ENCODE measurements around the gene PANK1. TPM values are rescaled to one million over a fixed set of nuclear protein-coding genes. Genes with fewer than 3 reads are reported as not detected.

Gene PANK1
- polyA plus RNA-seq, 2 of the 4 experiments (the other 2 are of a cell fraction) = 6.7 to 9.0 TPM

GRCh38 chr10:89536013-89536354, 109.1 kb downstream of the PANK1 start:
- FAIRE-seq = no peak
- POLR2A ChIA-PET = no interaction called here
- WGBS (ENCODE audit: missing lambda C conversion rate) = 69% methylated on average over 16 of the region's 16 CpGs
- H3K27ac ChIP-seq = no peak overlapping the region
- no peak overlapping the region for H3K4me3 ChIP-seq
- no peaks in the 10 kb centered on the region for H3K9me3 ChIP-seq
- H3K4me1 ChIP-seq = 0 out of 3 replicates have a peak, but pooled peaks cover 6% of the 10 kb centered on the region
- ATAC-seq = no peak
- peak overlapping the region; percentile 93 for H3K4me2 ChIP-seq
- CTCF ChIA-PET = interaction anchor here (1.1 to 2.1 kb wide), 3 partner anchors 14 to 109 kb away, joined by 5 to 7 read pairs (median 6); no protein-coding TSS in a partner anchor
- DNase-seq (ENCODE audit: low read depth in 1 of 2, low spot score in 1 of 2) = no peak
- no peak for TF ChIP-seq SMC3 (IDR thresholded peaks at IDR 0.05)
- no peak for TF ChIP-seq TP53 (CRISPR knock-in tag; IDR thresholded peaks at IDR 0.05)
- no peak for TF ChIP-seq JUN (IDR thresholded peaks at IDR 0.05)
- TF ChIP-seq GATA3 (IDR thresholded peaks at IDR 0.05; ENCODE audit: borderline replicate concordance) = no peak
- TF ChIP-seq HOXB13 (CRISPR knock-in tag; IDR thresholded peaks at IDR 0.05; ENCODE audit: low read depth) = no peak
- TF ChIP-seq HOXB5 (CRISPR knock-in tag; IDR thresholded peaks at IDR 0.05) = no peak
- TF ChIP-seq EHF (CRISPR knock-in tag; IDR thresholded peaks at IDR 0.05) = no peak
- no peak for TF ChIP-seq RNF2 (IDR thresholded peaks at IDR 0.05; ENCODE audit: borderline replicate concordance, low read depth)
- TF ChIP-seq, protein P1, sequence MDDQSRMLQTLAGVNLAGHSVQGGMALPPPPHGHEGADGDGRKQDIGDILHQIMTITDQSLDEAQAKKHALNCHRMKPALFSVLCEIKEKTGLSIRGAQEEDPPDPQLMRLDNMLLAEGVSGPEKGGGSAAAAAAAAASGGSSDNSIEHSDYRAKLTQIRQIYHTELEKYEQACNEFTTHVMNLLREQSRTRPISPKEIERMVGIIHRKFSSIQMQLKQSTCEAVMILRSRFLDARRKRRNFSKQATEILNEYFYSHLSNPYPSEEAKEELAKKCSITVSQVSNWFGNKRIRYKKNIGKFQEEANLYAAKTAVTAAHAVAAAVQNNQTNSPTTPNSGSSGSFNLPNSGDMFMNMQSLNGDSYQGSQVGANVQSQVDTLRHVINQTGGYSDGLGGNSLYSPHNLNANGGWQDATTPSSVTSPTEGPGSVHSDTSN (IDR thresholded peaks at IDR 0.05) = no peak
- TF ChIP-seq CBX8 (IDR thresholded peaks at IDR 0.05) = no peak
- no peak for TF ChIP-seq RFX5 (IDR thresholded peaks at IDR 0.05)
- no peak for TF ChIP-seq HOXA7 (CRISPR knock-in tag; IDR thresholded peaks at IDR 0.05)
- no peak for TF ChIP-seq JUNB (IDR thresholded peaks at IDR 0.05)
- TF ChIP-seq CBX2 (IDR thresholded peaks at IDR 0.05; ENCODE audit: borderline replicate concordance, low read depth) = no peak
- TF ChIP-seq ZFP36 (IDR thresholded peaks at IDR 0.05; ENCODE audit: borderline replicate concordance, partially characterized antibody) = no peak

DNA sequence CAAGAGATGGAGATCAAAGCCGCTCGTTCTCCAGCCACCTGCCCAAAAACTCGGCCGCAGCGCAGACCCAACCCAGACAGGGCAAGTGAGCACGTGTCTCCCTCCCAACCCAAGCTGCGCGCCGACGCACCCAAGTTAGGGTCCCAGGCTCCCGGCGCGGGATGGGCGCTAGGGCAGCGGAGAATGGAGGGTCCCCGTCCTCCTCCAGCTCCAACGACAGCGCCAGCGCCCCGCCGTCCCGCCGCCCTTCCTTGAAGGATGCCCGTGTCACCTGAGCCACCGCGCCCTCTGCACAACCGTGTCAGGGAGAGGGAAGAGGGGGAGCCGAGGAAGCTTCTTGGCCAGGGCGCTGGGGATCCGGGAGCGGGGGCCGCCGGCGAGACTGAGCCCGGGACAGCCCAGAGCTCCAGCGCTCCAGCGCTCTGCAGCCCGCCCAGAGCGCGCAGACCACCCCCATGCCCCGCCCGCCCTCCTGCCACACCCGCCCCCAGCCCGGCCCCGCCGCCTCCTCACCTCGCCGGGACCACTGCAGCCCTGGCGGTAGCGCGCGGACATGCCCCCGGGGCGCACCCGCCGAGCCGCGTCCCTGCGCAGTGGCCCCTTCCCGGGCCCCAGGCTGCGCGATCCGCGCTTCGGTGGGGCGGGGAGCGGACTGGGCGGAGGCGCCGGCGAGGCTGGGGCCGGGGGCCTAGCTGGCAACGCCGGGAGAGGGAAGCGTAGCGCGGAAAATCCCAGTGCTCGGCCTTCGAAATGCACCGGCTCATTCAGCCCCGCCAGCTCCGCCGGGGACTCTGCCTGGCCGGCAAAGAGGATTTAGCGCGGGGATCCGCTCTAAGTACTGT, 109.7 kb downstream of the PANK1 start, which contains the start of gene SLC16A12:
SLC16A12 (minus strand) TSS at position 424 of the 842 bp plus-strand sequence. CDS start 73,016 bp downstream, outside the sequence.
- POLR2A ChIA-PET = no interaction called here
- Histone ChIP-seq H3K27ac (peak within 1 kb of the TSS; percentile 12 to 61; a peak in 3 of 6 replicates), H3K4me2 (peak within 1 kb of the TSS; percentile 93), H3K4me3 (peak within 1 kb of the TSS; percentile 40), H3K9me3 (no peaks in the 10 kb centered on the region), H3K4me1 (0 out of 3 replicates have a peak, but pooled peaks cover 6% of the 10 kb centered on the region)
- 41% methylated on average over 32 of the region's 87 CpGs for WGBS (ENCODE audit: missing lambda C conversion rate)
- no peak for DNase-seq (ENCODE audit: low read depth in 1 of 2, low spot score in 1 of 2)
- peak; percentile 68 to 78 for ATAC-seq
- FAIRE-seq = no peak
- CTCF ChIA-PET = interaction anchor here (0.6 to 2.1 kb wide), 4 partner anchors 15 to 109 kb away, joined by 3 to 7 read pairs (median 6); no protein-coding TSS in a partner anchor
- peak; percentile 61; the same call in 1 of the 2 replicates for TF ChIP-seq MAX (IDR thresholded peaks at IDR 0.05)
- no peak for TF ChIP-seq NPAS2 (CRISPR knock-in tag; IDR thresholded peaks at IDR 0.05; ENCODE audit: borderline replicate concordance)
- TF ChIP-seq E2F6 (IDR thresholded peaks at IDR 0.05; ENCODE audit: borderline replicate concordance, low read depth) = peak; percentile 75; the same call in 1 of the 2 replicates
- TF ChIP-seq CHD4 (IDR thresholded peaks at IDR 0.05; ENCODE audit: borderline replicate concordance) = no peak

- Histone ChIP-seq H3K4me2 (peak overlapping the region; percentile 93), H3K27ac (no peak overlapping the region; a peak in 1 of 6 replicates), H3K4me1 (0 out of 3 replicates have a peak, but pooled peaks cover 6% of the 10 kb centered on the region), H3K9me3 (no peaks in the 10 kb centered on the region), H3K4me3 (peak overlapping the region; percentile 40)
- POLR2A ChIA-PET = no interaction called here
- DNase-seq (ENCODE audit: low read depth in 1 of 2, low spot score in 1 of 2) (no peak), FAIRE-seq (no peak), ATAC-seq (peak in 1 of 2 experiments; percentile 14; a peak in 1 of 6 replicates)
- TF ChIP-seq MYC (IDR thresholded peaks at IDR 0.05; ENCODE audit: borderline replicate concordance, low read length) (no peak), TFCP2L1 (CRISPR knock-in tag; IDR thresholded peaks at IDR 0.05) (no peak), CBX8 (IDR thresholded peaks at IDR 0.05) (0 out of 2 replicates have a peak, but pooled peaks have one; percentile 50), BHLHE40 (IDR thresholded peaks at IDR 0.05; ENCODE audit: low read depth, low read length) (no peak)
- 6% methylated on average over 8 of the region's 8 CpGs for WGBS (ENCODE audit: missing lambda C conversion rate)
- CTCF ChIA-PET = interaction anchor here (0.6 to 1.1 kb wide), 2 partner anchors 67 to 79 kb away, joined by 3 read pairs; no protein-coding TSS in a partner anchor
These were observed 110.2 kb downstream of the PANK1 start for GRCh38 chr10:89534826-89535166.

Small RNA genes lying within 50 kb of the gene (small RNA-seq; reads per million reads assigned to genes)
- gene MIR107 = 190 to 3,893 (median 2,811) reads per million in 6 experiments

Other genes with a start within 250 kb of the PANK1 start
- gene IFIT5, start 230.7 kb downstream of the PANK1 start, polyA plus RNA-seq (2011; rRNA removed) = 10.1 and 11.5 TPM in 2 replicates
- 7.8 to 8.0 TPM (median 7.9 TPM) in 3 replicates for gene IFIT5, start 230.7 kb downstream of the PANK1 start, polyA plus RNA-seq (2017; fragmentation: RNase III; extraction: RNeasy Plus Mini Kit Qiagen cat#74134 plus additional on column Dnase treatment)
- 0.11 and 0.14 TPM in 2 replicates for gene SLC16A12, start 109.6 kb downstream of the PANK1 start, polyA plus RNA-seq (2011; rRNA removed)
- gene SLC16A12, start 109.6 kb downstream of the PANK1 start, polyA plus RNA-seq (2017; fragmentation: RNase III; extraction: RNeasy Plus Mini Kit Qiagen cat#74134 plus additional on column Dnase treatment) = 0.03 to 0.19 TPM (median 0.08 TPM) in 3 replicates
- 14.2 and 14.8 TPM in 2 replicates for gene KIF20B, start 56.3 kb upstream of the PANK1 start, polyA plus RNA-seq (2011; rRNA removed)
- gene KIF20B, start 56.3 kb upstream of the PANK1 start, polyA plus RNA-seq (2017; fragmentation: RNase III; extraction: RNeasy Plus Mini Kit Qiagen cat#74134 plus additional on column Dnase treatment) = 12.3 to 14.4 TPM (median 12.6 TPM) in 3 replicates

Measured in A549 (cell line).